Measurements from ENCODE around the gene PHC2. TPM values are rescaled to one million over a fixed set of nuclear protein-coding genes. Genes with fewer than 3 reads are reported as not detected.

The PHC2 gene
- total RNA-seq, 1 donor, result 75.6 TPM

DNA sequence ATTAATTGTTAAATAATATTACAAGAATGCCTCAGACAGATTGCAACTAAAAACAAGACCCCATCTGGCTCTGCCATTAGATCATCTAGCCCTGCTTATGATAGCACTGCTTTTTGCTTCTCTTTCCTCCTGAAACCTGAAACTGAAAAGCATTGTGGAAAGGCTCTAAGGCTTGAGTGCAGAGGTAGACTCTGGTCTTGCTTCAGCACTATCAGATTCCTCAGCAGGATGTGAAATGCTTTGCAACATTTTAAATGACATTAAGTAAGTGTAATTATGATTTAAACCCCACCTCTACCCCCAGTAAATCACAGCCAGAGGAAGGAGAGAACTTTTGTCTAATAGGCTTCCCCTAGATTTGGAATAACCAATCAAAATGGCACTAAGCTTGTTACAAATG is 32.9 kb downstream of the PHC2 start:
- no peak overlapping the region for H3K4me3 ChIP-seq (ENCODE audit: low read depth, low read length)
- no peak for DNase-seq (ENCODE audit: low read depth)
- TF ChIP-seq, protein P1, sequence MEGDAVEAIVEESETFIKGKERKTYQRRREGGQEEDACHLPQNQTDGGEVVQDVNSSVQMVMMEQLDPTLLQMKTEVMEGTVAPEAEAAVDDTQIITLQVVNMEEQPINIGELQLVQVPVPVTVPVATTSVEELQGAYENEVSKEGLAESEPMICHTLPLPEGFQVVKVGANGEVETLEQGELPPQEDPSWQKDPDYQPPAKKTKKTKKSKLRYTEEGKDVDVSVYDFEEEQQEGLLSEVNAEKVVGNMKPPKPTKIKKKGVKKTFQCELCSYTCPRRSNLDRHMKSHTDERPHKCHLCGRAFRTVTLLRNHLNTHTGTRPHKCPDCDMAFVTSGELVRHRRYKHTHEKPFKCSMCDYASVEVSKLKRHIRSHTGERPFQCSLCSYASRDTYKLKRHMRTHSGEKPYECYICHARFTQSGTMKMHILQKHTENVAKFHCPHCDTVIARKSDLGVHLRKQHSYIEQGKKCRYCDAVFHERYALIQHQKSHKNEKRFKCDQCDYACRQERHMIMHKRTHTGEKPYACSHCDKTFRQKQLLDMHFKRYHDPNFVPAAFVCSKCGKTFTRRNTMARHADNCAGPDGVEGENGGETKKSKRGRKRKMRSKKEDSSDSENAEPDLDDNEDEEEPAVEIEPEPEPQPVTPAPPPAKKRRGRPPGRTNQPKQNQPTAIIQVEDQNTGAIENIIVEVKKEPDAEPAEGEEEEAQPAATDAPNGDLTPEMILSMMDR (IDR thresholded peaks at IDR 0.05; ENCODE audit: insufficient read depth, low read depth, low read length), result no peak

DNA sequence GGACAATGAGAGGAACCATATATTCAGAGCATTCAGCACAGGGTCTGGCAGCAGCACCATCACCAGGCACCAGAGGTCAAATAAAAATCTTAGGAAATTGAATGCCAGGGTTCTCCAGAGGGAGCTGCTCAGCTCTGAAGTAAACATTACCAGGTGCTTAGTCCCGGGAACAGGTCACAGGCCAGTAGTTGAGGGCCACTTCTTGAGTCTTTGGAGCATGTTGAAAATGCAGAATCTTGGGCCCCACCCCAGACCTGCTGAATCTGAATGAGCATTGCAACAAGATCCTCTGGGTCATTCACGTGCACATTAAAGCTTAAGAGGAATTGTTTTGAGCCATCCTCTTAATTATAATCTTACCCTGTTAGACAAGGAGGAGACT is 33.8 kb downstream of the PHC2 start:
- H3K4me3 ChIP-seq (ENCODE audit: low read depth, low read length), result no peak overlapping the region
- no peak for DNase-seq (ENCODE audit: low read depth)
- TF ChIP-seq, protein P1 (IDR thresholded peaks at IDR 0.05; ENCODE audit: insufficient read depth, low read depth, low read length), result no peak

DNA sequence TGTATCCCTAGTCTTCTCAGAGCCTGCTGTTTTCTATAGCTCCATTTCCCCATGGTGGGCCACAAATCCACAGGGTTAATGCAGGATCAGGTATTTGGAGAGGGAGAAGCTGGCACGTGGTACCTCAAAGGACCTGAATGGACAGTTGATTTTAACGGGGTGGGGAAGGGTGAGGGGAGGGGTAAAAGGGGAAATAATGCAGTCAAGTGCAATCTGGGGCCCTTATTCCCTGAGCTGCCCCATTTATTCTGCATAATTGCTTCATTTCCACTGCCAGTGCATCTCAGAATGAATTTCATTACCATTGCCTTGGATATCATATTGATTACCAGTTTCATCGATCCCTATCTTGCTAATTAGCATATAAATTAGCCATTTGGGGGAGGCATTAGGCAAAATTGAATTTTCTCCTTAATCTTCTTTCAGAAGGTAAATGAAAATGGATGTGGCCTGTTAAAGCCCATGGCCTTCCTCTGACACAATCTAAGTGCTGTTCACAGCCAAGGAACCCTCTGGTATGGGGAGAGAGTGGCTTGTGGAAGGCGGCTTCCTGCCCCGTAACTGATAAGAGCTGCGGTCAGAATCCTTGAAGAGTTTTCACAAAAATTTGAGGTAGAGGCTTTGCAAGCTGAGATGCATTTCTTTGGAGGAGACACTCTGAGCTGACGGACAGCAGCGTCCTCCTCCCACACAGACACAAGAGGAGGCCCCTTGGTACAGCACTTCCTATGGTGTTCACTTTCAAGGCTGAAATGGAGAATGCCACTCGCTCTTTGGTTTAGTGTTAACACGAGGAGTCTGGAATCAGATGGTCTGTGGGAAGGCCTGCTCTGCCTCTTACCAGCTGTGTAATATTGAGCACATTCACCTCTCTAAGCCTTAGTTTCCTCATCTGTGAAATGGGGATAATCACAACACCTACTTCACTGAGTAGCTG is 34.4 kb downstream of the PHC2 start:
- H3K4me3 ChIP-seq (ENCODE audit: low read depth, low read length), result no peak overlapping the region
- TF ChIP-seq, protein P1 (IDR thresholded peaks at IDR 0.05; ENCODE audit: insufficient read depth, low read depth, low read length), result no peak
- DNase-seq (ENCODE audit: low read depth), result peak; percentile 81

DNA sequence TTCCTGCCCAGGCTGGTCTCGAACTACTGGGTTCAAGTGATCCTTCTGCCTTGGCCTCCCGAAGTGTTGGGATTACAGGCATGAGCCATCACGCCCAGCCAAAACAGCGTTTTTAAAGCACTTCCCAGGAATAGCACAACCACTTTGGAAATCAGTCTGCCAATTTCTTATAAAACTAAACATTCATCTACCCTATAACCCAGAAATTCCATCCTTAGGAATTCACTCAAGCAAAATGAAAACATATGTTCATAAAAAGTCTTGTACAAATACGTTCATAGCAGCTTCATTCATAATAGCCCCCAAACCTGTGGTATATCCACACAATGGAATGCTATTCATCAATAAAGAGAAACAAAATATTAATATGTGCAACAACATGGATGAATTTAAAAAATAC is 36.1 kb downstream of the PHC2 start:
- TF ChIP-seq, protein P1 (IDR thresholded peaks at IDR 0.05; ENCODE audit: insufficient read depth, low read depth, low read length), result no peak
- DNase-seq (ENCODE audit: low read depth), result no peak

DNA sequence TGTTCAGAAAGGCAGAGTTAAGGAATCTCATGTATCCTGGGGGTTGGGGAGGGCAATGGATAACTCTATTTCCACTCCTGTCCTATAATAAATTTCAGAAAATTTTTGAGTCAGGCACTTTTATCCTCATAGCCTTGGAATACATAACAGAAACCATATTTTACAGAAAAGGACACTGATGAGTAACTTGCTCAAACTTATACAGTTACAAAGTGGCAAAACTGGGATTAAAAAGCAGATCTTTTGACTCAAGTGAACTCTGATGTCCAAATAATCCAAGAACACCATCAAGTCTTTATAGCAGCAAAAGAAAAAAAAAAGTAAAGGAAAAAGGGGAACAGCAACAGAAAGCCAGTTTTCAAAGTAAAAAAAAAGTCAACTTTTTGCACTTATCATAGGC is 36.9 kb downstream of the PHC2 start:
- DNase-seq (ENCODE audit: low read depth), result no peak
- H3K4me3 ChIP-seq (ENCODE audit: low read depth, low read length), result no peak overlapping the region
- TF ChIP-seq, protein P1 (IDR thresholded peaks at IDR 0.05; ENCODE audit: insufficient read depth, low read depth, low read length), result no peak

More for the DNA sequence above, 36.1 kb downstream of the PHC2 start:
- H3K4me3 ChIP-seq (ENCODE audit: low read depth, low read length), result no peak overlapping the region

DNA sequence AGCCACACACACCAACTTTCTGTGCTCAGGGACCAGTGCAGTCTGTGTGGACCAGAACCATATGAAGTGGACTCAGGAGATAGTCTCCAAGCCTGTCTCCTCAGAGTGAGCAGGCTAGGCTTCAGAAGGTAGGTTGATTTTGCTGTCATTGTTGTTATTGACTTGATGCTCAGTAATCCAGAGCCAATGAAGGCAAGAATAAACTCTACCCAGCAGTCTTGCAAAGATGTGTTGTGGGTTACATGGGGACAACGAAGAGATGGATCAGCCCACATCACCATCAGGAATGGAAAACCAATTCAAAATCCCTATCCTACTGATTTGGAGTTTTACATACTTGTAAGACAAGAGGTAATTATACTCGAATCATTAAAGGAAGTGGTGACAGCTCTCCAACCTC is 37.4 kb downstream of the PHC2 start:
- TF ChIP-seq, protein P1 (IDR thresholded peaks at IDR 0.05; ENCODE audit: insufficient read depth, low read depth, low read length), result no peak
- no peak overlapping the region for H3K4me3 ChIP-seq (ENCODE audit: low read depth, low read length)
- DNase-seq (ENCODE audit: low read depth), result no peak

Measured in fibroblast of villous mesenchyme (primary cell).